Motor neuron (in vitro differentiated cells): ENCODE data around the gene ELFN2. TPM values are rescaled to one million over a fixed set of nuclear protein-coding genes. Genes with fewer than 3 reads are reported as not detected.
"Not testable (repeated sequence)": the region's sequence is repeated elsewhere in the genome, so short reads cannot be mapped to it uniquely, and the experiment has no call there.

ENCODE experiments used
- ATAC-seq, 8 experiments: fragments of 200-7000 bp; cut with Tn5 transposase; replicated peaks in 6 of 8; 2 replicates each; pipeline ENCODE4 v1.8.0; 2021; ENCODE audit warnings: mild to moderate bottlenecking in 8 of 8, moderate library complexity in 8 of 8
- H3K27ac ChIP-seq, 2 donors: fragments of 250-450 bp; sonication (Bioruptor Pico); 2 replicates each; pipeline ENCODE4 v1.9.0; 2021; ENCODE audit warnings: antibody characterized with exemption in 2 of 2, mild to moderate bottlenecking in 2 of 2, moderate library complexity in 1 of 2
- H3K4me1 ChIP-seq, 2 donors: fragments of 250-450 bp; sonication (Bioruptor Pico); replicated peaks in 1 of 2; 2 replicates each; pipeline ENCODE4 v1.6.1; 2021; ENCODE audit warnings: antibody characterized with exemption in 2 of 2, mild to moderate bottlenecking in 2 of 2, moderate library complexity in 1 of 2
- H3K4me3 ChIP-seq, 5 donors: fragments of 250-450 bp; sonication (Bioruptor Pico); 2 replicates each; pipeline ENCODE4 v1.9.0; 2021; ENCODE audit warnings: antibody characterized with exemption in 5 of 5, mild to moderate bottlenecking in 5 of 5, moderate library complexity in 4 of 5
- WGBS, 10 experiments: fragments of 450-650 bp; shearing (Covaris generic); methylation state at CpG; one replicate each; pipeline ENCODE4 v1.0.0; 2022; 5-methylcytosine and 5-hydroxymethylcytosine counted together
- in situ Hi-C, 9 experiments: fragments of 400-800 bp; cut with MboI; loops; one replicate each; pipeline ENCODE4 v1.15.0; 2021; ENCODE audit warnings: low sequenced_read_pairs in 9 of 9, low pct_unique_long_range_greater_than_20kb in 2 of 9; ENCODE audit not compliant: unreplicated experiment in 9 of 9
- total RNA-seq, 8 experiments: library from RNA; unstranded; fragments of 300-600 nt; gene quantifications; 2 replicates each; pipeline versions ENCODE4 v1.2.3 to v1.2.4, GENCODE V29; 2022

ELFN2 gene
- total RNA-seq: 1 to 10 TPM in 4 of 8 experiments, under 1 TPM in 4; 0.27 to 7.1 (median 2.7) TPM

- H3K4me3 ChIP-seq: peak within 1 kb of the TSS; percentile 41 to 66 (median 53)
- peak; percentile 13 to 51 (median 34) for ATAC-seq
- in situ Hi-C loops: no loop called here
- peaks cover 22 to 37% of the 10 kb centered on the region in 2 donors for H3K4me1 ChIP-seq
- WGBS, 10 experiments: no CpG with 5 or more reads among the region's 72 CpGs
- H3K27ac ChIP-seq: peak within 1 kb of the TSS; percentile 4 to 25
Measured at GRCh38 chr22:37427135-37427710, at the start of gene ELFN2. Gene ELFN2, minus strand, starts transcription at chr22:37427479. Its CDS starts 51,945 bp downstream, at chr22:37375534.

- WGBS, 10 experiments: 40 to 100% (median 93%) methylated on average over 1 to 4 of the region's 14 CpGs; no CpG with 5 or more reads in 4 of the 10 experiments
- Histone ChIP-seq H3K27ac (no peak overlapping the region), H3K4me1 (peaks cover 14 to 18% of the 10 kb centered on the region in 2 donors), H3K4me3 (no peak overlapping the region)
- no peak for ATAC-seq
- in situ Hi-C loops: no loop called here
Measured at GRCh38 chr22:37476389-37477329, 49.4 kb upstream of the ELFN2 start.

GRCh38 chr22:37474447-37475090, 47.3 kb upstream of the ELFN2 start:
- WGBS, 10 experiments: 11 to 90% (median 83%) methylated on average over 4 to 5 of the region's 11 CpGs; no CpG with 5 or more reads in 6 of the 10 experiments
- Histone ChIP-seq H3K4me1 (no peaks in the 10 kb centered on the region), H3K4me3 (no peak overlapping the region), H3K27ac (no peak overlapping the region)
- in situ Hi-C loops: no loop called here
- no peak for ATAC-seq

GRCh38 chr22:37473437-37473946, 46.2 kb upstream of the ELFN2 start:
- 20 to 92% (median 72%) methylated on average over 1 to 6 of the region's 8 CpGs; no CpG with 5 or more reads in 5 of the 10 experiments for WGBS, 10 experiments
- in situ Hi-C loops: no loop called here
- no peak for ATAC-seq
- Histone ChIP-seq H3K4me1 (no peaks in the 10 kb centered on the region), H3K4me3 (no peak overlapping the region), H3K27ac (no peak overlapping the region)

- ATAC-seq: peak in 2 of 8 experiments; percentile 34 to 60
- 51 to 100% (median 100%) methylated on average over 1 to 3 of the region's 8 CpGs; no CpG with 5 or more reads in 7 of the 10 experiments for WGBS, 10 experiments
- Histone ChIP-seq H3K27ac (no peak overlapping the region), H3K4me1 (no peaks in the 10 kb centered on the region), H3K4me3 (no peak overlapping the region)
- in situ Hi-C loops: no loop called here
Measured at GRCh38 chr22:37472418-37473006, 45.2 kb upstream of the ELFN2 start.

GRCh38 chr22:37471727-37472417, 44.6 kb upstream of the ELFN2 start:
- H3K27ac ChIP-seq: no peak overlapping the region
- no peaks in the 10 kb centered on the region for H3K4me1 ChIP-seq
- no peak for ATAC-seq
- H3K4me3 ChIP-seq: no peak overlapping the region
- in situ Hi-C loops: no loop called here
- WGBS, 10 experiments: 18 to 100% (median 86%) methylated on average over 1 to 7 of the region's 9 CpGs; no CpG with 5 or more reads in 2 of the 10 experiments

GRCh38 chr22:37470087-37470445, 42.8 kb upstream of the ELFN2 start:
- 0 to 86% (median 79%) methylated on average over 1 to 5 of the region's 5 CpGs; no CpG with 5 or more reads in 2 of the 10 experiments for WGBS, 10 experiments
- H3K4me1 ChIP-seq: no peaks in the 10 kb centered on the region
- in situ Hi-C loops: no loop called here
- H3K4me3 ChIP-seq: no peak overlapping the region
- no peak for ATAC-seq
- no peak overlapping the region for H3K27ac ChIP-seq

- no peak for ATAC-seq
- in situ Hi-C loops: no loop called here
- WGBS, 10 experiments: 40 to 100% (median 85%) methylated on average over 1 to 2 of the region's 8 CpGs; no CpG with 5 or more reads in 6 of the 10 experiments
- Histone ChIP-seq H3K4me1 (no peaks in the 10 kb centered on the region), H3K4me3 (no peak overlapping the region), H3K27ac (no peak overlapping the region)
Measured at GRCh38 chr22:37469416-37470086, 42.3 kb upstream of the ELFN2 start.

- WGBS, 10 experiments: 0 to 100% (median 90%) methylated on average over 1 to 14 of the region's 14 CpGs; no CpG with 5 or more reads in 4 of the 10 experiments
- in situ Hi-C loops, ATAC-seq, H3K4me1 ChIP-seq, H3K4me3 ChIP-seq, H3K27ac ChIP-seq: not testable (repeated sequence)
Measured at GRCh38 chr22:37468201-37468695, 41.0 kb upstream of the ELFN2 start.

- Histone ChIP-seq H3K4me3 (no peak overlapping the region), H3K4me1 (peaks cover 8% of the 10 kb centered on the region in 2 donors), H3K27ac (no peak overlapping the region)
- in situ Hi-C loops: no loop called here
- ATAC-seq: peak in 2 of 8 experiments; percentile 12 to 20
- 40 to 100% (median 100%) methylated on average over 1 to 5 of the region's 14 CpGs; no CpG with 5 or more reads in 7 of the 10 experiments for WGBS, 10 experiments
Measured at GRCh38 chr22:37467391-37467955, 40.2 kb upstream of the ELFN2 start.

GRCh38 chr22:37464181-37464580, 36.9 kb upstream of the ELFN2 start:
- ATAC-seq: peak in 2 of 8 experiments; percentile 84 to 89
- in situ Hi-C loops: no loop called here
- H3K4me3 ChIP-seq: no peak overlapping the region
- peaks cover 18% of the 10 kb centered on the region in 2 donors for H3K4me1 ChIP-seq
- WGBS, 10 experiments: 0 to 66% (median 25%) methylated on average over 1 to 4 of the region's 4 CpGs; no CpG with 5 or more reads in 5 of the 10 experiments
- H3K27ac ChIP-seq: no peak overlapping the region
